ENCODE data around the gene PIK3AP1. TPM values are rescaled to one million over a fixed set of nuclear protein-coding genes. Genes with fewer than 3 reads are reported as not detected.

Gene PIK3AP1
- polyA plus RNA-seq, 1 experiment = 0.04 TPM

DNA sequence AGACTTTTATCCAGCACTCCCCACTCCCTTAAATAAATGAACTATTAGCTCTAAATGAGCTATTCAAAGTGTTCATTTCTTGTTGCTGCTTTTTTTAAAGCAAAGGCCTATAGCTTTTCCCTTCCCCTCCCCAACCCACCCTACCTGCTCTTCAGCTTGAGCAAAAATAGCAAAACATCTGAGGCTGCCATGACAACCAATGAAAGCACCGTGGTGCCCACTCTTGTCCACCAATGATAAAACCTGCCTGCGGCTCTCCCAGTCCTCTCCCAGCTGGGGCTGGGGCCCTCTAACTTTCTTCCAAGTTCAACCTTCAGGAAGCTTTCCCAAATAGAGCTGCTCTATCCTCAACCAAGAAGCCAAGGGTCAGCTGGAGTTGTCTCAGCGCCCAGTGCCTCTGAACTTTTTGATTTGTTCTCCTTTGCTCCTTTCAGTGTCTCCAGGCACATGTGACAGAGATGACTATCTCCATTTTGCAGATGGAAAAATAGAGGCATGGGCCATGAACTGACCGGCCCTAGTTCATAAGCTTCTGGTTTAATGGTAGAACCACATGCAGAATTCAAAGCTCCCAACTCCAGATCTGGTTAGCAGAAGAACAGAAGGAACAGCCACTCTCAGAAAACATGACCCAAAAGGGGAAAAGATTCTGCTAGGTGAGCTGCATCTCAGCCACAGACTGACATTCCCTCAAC lies 47.7 kb downstream of the PIK3AP1 start:
- TF ChIP-seq, protein P1, sequence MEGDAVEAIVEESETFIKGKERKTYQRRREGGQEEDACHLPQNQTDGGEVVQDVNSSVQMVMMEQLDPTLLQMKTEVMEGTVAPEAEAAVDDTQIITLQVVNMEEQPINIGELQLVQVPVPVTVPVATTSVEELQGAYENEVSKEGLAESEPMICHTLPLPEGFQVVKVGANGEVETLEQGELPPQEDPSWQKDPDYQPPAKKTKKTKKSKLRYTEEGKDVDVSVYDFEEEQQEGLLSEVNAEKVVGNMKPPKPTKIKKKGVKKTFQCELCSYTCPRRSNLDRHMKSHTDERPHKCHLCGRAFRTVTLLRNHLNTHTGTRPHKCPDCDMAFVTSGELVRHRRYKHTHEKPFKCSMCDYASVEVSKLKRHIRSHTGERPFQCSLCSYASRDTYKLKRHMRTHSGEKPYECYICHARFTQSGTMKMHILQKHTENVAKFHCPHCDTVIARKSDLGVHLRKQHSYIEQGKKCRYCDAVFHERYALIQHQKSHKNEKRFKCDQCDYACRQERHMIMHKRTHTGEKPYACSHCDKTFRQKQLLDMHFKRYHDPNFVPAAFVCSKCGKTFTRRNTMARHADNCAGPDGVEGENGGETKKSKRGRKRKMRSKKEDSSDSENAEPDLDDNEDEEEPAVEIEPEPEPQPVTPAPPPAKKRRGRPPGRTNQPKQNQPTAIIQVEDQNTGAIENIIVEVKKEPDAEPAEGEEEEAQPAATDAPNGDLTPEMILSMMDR (IDR thresholded peaks at IDR 0.05; ENCODE audit: insufficient read depth, low read depth, low read length) = no peak
- Histone ChIP-seq H3K4me3 (ENCODE audit: low read depth, low read length) (no peak overlapping the region), H3K27me3 (ENCODE audit: control insufficient read depth, insufficient read depth, low read length) (no peaks in the 10 kb centered on the region; the same call in 1 of the 2 replicates), H3K36me3 (ENCODE audit: control insufficient read depth, insufficient read depth, low read length) (no peaks in the 10 kb centered on the region)
- ChIA-PET POLR2A (no interaction called here), CTCF (interaction anchor here (0.7 to 1.3 kb wide), 3 partner anchors 29 to 41 kb away, joined by 3 read pairs; no protein-coding TSS in a partner anchor)
- DNase-seq (ENCODE audit: low read depth) = no peak

DNA sequence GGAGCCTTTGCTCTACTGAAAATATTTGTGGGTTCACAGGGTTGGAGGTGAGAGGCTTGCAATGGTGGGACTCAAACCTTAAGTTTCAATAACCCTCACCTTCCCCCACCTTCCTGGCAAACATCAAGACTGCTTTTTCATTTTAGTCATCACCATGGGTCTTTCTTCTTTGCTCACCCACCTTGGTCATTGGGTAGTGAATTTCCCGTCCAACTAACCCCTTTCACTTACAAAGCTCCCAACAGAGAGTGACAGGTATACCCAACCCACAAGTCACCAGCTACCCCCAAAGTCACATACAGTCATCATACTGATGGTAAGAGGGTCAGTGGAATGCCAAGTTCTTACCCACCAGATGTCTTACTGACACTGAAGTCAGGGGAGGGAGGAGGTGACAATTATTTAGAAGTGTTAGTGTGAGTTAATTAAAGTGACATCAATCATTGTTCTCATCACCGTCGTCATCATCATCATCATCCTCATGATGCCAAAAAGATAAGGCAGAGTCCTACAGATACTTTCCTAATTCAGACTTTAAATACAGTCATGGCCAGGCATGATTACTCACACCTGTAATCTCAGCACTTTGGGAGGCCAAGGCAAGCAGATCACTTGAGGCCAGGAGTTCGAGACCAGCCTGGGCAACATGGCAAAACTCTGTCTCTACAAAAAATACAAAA lies 49.0 kb downstream of the PIK3AP1 start:
- DNase-seq (ENCODE audit: low read depth) = no peak
- Histone ChIP-seq H3K36me3 (ENCODE audit: control insufficient read depth, insufficient read depth, low read length) (no peaks in the 10 kb centered on the region), H3K27me3 (ENCODE audit: control insufficient read depth, insufficient read depth, low read length) (no peaks in the 10 kb centered on the region; the same call in 1 of the 2 replicates), H3K4me3 (ENCODE audit: low read depth, low read length) (no peak overlapping the region)
- ChIA-PET POLR2A (no interaction called here), CTCF (no interaction called here)
- TF ChIP-seq, protein P1 (IDR thresholded peaks at IDR 0.05; ENCODE audit: insufficient read depth, low read depth, low read length) = no peak

DNA sequence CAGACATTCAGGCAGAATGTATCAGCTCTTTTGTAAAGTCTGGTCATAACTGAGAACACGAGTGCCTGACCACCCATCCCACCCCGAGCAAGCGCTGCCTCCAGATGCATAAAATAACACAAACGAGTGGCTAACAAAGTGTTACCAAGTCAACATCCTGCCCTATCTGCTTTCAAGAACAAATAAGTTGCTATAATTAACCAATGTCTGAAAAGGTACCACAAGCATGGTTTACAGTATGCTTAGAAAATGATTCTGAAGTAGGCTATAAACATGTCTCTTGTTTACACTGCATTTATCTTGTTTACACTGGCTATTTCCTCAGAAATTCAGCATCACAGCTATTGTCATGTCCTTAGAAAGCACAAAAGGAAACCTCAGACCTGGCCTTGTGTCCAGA lies 49.5 kb downstream of the PIK3AP1 start:
- CTCF ChIA-PET = no interaction called here
- no peak for DNase-seq (ENCODE audit: low read depth)

DNA sequence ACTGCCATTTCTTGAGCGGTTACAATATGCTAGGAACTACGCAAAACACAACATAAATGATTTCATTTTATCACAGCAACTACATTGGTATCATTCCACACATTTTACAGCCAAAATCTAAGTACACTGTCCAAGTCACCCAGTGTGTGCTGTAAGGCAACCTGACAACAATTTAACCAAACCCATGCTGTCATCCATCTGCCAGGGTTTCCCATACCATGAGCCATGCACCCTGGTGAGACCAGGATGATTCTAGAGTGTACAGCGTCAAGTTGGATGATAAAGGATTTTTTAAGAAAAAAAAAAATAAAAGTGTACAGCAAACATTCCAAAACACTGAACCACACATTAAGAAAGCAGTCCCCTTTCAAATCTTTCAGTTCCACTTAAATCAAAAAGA lies 52.9 kb downstream of the PIK3AP1 start:
- POLR2A ChIA-PET = no interaction called here
- CTCF ChIA-PET = no interaction called here
- DNase-seq (ENCODE audit: low read depth) = no peak
- H3K4me3 ChIP-seq (ENCODE audit: low read depth, low read length) = no peak overlapping the region
- H3K36me3 ChIP-seq (ENCODE audit: control insufficient read depth, insufficient read depth, low read length) = no peaks in the 10 kb centered on the region
- H3K27me3 ChIP-seq (ENCODE audit: control insufficient read depth, insufficient read depth, low read length) = no peaks in the 10 kb centered on the region; the same call in 1 of the 2 replicates
- TF ChIP-seq, protein P1 (IDR thresholded peaks at IDR 0.05; ENCODE audit: insufficient read depth, low read depth, low read length) = no peak

More for the DNA sequence above, 49.5 kb downstream of the PIK3AP1 start:
- POLR2A ChIA-PET = no interaction called here
- H3K36me3 ChIP-seq (ENCODE audit: control insufficient read depth, insufficient read depth, low read length) = no peaks in the 10 kb centered on the region
- no peak overlapping the region for H3K4me3 ChIP-seq (ENCODE audit: low read depth, low read length)
- TF ChIP-seq, protein P1 (IDR thresholded peaks at IDR 0.05; ENCODE audit: insufficient read depth, low read depth, low read length) = no peak
- H3K27me3 ChIP-seq (ENCODE audit: control insufficient read depth, insufficient read depth, low read length) = no peaks in the 10 kb centered on the region; the same call in 1 of the 2 replicates

DNA sequence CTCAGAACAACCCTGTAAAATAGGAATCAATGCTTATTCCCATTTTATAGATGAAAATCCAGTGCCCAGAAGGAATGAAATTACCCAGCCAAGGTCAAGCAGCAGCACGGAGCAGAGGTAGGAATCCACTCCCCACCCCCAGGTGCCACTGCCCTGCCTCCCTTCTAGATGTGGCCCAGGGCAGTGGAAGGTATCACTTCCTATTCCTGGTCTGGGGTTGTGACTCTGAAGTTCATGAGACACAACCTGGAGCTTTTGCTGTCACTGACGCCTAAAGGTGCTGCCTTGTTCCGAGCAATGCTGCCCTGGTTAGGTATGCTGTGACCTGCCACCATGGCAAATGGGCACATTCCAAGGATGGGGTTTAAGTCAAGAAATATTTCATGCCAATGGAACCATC lies 53.6 kb downstream of the PIK3AP1 start:
- TF ChIP-seq, protein P1 (IDR thresholded peaks at IDR 0.05; ENCODE audit: insufficient read depth, low read depth, low read length) = no peak
- H3K36me3 ChIP-seq (ENCODE audit: control insufficient read depth, insufficient read depth, low read length) = no peaks in the 10 kb centered on the region
- DNase-seq (ENCODE audit: low read depth) = no peak
- no peak overlapping the region for H3K4me3 ChIP-seq (ENCODE audit: low read depth, low read length)
- ChIA-PET CTCF (interaction anchor here (0.6 kb wide), 1 partner anchor 370 kb away, joined by 3 read pairs; no protein-coding TSS in a partner anchor), POLR2A (no interaction called here)
- H3K27me3 ChIP-seq (ENCODE audit: control insufficient read depth, insufficient read depth, low read length) = no peaks in the 10 kb centered on the region; the same call in 1 of the 2 replicates
